GM19043 (cell line): ENCODE results near the gene FGFR4.

Experiments
- ATAC-seq: cut with Tn5 transposase; IDR thresholded peaks from one replicate; pipeline ENCODE4 v1.9.1; 2021; ENCODE audit warnings: low read depth; ENCODE audit not compliant: unreplicated experiment

Gene FGFR4

DNA sequence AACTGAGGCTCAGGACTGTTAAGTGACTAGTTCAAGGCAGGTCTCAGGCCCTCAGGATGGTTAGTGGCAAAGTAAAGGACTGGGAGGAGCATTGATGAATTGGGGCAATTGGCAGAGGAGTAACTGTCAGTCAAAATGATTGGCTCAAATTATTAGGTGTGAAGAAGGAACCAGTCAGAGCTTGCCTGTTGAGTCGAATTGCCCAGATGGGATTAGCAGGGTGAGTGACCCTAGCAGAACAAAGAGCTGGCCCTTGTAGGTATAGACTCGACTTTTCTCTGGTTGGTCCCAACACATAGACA lies 44.3 kb downstream of the FGFR4 start:
- ATAC-seq, result no peak

DNA sequence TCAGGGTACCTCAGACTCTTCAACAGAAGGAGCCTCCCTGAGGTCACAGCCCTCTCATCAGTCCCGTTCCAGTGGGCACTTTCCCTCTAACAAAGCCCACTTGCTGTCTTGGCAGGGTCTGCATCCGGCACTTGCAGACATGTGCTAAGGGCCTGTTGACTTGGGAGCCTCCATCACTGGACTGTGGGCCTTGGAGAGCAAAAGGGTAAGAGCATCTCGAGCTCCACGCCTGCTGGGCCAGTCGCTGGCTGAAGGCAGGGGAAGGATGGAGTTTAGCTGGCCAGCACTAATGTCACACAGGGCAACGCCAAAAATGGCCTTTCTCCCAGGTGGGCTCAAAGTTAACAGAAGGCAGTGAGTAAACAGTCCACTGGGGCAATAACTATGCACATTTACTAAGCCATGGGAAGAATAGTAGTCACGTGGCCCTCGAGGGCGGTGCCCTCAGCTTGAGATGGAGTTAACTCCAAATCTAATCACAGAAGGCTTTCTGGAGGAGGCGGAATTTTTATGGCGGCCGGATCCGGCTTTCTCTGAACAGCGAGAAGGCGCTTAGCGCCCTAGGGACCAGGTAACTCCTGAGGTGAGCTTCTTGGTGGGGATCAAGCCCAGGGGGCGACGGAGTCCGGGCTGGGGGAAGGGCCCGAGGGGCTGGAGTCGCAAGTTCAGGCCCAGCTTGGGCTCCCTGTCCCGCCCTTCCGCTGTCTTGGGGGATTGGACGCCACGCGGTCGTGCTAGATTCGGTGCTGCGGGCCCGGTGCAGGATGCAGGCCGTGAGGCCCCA lies 44.8 kb downstream of the FGFR4 start:
- no peak for ATAC-seq

DNA sequence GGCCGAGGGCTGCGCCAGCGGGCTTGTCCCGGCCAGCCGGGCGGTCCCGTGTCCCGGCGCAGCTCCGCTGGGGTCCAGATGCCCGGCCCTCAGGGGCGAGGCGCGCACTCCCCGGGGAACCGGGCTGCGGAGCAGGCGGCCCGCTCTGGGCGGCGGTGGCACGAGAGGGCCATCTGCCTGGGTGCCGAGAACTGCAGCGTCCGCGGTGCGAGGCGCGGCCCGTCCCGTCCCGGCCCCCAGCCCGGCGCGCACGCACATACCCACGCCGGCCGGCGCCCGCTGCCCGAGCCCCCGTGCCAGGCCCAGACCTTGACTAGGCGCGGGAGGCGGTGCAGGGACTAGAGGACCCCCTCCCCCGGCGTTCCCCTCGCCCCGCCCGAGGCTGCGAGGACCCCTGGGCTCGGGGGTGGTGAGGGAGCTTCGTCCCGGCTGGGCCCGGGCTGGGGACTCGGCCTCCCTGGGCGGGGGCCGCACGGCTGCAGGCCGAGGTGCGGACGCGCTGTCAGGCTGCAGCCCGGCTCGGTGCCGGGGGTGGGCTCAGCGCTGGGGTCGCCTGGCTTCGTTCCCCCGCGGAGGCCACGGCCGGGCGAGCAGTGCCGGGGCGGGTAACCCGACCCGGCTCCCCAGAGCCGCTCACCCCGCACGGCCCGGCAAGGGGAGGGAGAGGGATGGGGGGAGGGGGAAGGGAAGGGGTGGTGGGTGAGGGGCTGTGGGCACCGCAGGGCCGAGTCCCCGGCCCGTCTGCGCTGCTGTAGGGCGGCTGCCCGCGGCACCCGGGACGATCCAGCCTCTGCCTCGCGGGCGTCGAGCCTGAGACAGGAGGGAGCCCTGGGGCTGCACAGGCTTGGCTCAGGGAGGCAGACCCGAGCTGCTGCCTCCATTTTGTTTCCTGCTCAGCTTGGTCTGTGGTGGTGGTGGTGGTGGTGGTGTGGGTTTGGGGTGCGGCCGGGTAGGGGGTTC lies 45.7 kb downstream of the FGFR4 start:
- ATAC-seq, result peak; percentile 2

DNA sequence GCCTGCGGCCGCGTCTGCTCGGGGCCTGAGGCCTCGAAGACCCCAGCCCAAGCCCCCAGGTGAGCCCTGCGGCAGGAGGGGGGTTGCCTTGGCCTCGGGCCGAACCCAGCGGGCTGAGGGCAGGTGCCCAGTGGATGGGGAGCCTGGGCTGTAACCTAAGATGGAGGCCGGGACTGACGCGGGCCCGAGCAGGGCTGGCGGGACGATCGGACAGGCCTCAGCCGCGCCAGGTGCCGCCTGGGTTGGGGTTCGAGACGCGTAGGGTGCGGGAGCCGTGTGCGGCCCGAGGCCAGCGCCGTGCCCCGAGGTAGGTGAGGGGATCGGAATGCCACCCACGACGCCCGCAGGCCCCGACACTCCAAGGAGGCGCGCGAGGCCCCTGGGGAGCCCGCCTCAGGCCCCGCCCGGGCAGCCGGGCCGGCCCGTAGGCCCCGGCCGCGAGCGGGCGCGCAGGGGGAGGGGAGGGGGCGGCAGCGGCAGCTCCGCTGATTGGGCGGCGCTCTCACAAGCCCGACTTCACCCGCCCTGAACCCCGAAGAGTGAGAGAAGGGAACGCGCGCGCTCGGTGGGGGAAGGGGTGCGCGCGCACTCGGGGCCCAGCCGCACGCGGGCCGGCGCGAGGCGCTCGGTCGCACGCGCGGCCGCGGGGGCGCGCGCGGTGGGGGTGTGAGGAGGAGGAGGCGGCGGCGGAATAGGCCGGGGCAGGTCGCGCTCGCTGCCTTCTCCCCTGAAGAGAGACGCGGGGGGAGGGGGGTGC lies 46.6 kb downstream of the FGFR4 start, which contains the start of gene NSD1:
Gene NSD1 (plus strand): TSS at position 678 of the 757 bp plus-strand sequence. CDS start 1,331 bp downstream, outside the sequence.
- peak; percentile 54 for ATAC-seq

DNA sequence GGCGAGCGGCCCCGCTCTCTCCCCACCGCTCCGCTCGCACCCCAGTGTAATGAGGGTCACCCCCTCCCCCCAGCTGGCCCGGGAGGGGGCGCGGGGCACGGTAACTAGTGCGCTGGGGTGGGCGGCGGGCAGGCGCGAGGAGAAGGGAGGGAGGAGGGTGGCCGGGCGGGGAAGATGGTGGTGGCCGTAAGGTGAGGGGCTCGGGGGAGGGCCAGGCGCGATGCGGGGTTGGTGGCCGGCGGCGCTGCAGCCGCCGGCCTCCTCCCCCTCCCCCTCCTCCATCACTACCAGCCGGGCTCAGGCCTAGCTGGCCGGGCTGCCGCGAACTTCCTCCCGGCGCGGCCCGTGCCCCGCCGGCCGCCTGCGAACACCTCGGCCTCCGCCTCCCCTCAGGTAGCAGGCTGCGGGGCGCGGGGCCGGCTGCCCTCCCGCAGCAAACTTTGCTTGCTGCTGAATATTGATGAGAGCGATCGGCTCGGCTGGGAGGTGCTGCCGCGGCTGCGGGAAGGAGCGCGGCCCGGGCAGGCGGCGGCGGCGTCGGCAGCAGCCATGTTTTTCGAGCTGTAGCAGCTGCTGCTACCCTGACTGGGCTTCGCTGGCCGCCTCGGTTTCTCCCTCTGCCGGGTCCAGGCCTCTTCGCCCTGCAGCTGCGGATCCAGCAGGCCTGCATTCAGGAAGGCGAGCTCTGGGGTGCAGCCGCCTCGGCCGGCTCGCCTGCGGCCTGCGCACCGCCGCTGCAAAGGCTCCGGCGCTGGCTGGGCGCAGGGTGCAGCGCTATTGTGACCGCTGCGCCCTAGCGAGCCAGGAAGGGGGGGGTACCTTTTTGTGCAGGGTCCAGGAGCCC lies 47.4 kb downstream of the FGFR4 start:
- ATAC-seq, result peak; percentile 36

DNA sequence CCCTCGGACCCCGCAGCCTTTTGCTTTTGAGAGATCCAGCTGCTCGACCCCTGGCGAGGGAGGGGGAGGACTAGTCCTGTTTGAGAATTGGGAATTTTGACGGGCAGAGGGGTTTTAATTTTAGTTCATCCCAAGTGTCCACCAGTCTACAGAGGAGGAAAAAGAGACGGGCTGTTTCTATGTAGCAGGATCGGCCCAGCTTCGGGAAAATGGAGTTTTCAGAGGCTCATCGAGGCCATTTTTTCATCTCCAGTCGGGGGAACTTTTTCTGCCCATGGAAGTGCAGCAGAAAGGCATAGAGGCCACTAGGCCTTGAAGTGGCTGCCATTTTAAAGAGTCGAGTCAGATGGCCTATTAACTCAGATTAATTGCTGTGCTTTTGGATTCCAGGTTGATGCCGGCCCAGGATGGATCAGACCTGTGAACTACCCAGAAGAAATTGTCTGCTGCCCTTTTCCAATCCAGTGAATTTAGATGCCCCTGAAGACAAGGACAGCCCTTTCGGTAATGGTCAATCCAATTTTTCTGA lies 48.0 kb downstream of the FGFR4 start:
- no peak for ATAC-seq

DNA sequence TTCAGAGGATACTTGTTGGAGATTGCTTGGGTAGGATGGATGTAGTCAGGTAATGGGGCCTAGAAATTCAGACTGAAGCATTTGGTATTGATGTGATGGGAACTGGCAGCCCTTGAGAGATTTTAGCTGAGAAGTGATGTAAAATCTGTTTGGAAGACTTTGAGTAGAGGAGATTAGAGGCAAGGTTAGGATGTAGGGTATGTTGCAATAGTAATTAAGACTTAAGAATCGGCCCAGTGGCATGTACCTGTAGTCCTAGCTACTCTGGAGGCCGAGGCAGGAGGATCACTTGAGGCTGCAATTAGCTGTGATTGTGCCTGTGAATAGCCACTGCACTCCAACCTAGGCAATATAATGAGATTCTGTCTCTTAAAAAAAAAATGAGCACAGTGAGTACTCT lies 53.6 kb downstream of the FGFR4 start:
- ATAC-seq, result no peak

DNA sequence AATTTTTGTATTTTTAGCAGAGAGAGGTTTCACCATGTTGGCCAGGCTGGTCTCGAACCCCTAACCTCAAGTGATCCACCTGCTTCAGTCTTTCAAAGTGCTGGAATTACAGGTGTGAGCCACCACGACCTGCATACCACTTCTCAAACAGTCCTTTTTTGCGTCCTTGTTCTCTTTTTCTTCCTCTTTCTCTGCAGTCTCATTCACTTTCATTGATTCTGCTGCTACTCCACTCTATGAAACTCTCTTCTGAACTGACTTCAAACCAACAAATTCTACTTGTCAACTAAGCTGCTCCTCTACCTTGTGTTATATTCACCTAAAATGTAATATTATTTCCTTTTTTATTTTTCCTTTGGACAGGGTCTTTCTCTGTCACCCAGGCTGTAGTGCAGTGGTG lies 54.8 kb downstream of the FGFR4 start:
- no peak for ATAC-seq

DNA sequence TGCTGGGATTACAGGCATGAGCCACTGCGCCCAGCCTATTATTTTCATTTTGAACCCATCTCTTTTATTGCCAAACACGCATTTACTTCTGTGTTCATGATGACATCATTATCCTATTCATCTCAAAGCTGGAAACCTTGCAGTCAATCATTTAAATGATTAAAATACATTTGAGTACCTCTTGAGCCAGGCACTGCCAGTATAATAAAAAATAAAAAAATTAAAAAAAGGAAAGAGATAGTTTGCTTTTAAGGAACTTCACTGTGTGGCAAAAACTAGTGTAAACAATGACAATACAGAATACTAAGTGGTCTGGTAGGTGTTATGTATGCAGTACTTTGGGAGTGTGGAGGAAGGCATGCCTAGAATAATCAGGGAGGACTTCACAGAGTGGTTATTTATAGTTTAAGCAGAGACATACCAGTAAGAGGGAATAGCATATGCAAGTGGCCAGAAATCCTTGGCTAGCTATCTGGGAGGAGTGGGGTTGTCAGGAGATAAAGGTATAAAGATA lies 55.4 kb downstream of the FGFR4 start:
- no peak for ATAC-seq

DNA sequence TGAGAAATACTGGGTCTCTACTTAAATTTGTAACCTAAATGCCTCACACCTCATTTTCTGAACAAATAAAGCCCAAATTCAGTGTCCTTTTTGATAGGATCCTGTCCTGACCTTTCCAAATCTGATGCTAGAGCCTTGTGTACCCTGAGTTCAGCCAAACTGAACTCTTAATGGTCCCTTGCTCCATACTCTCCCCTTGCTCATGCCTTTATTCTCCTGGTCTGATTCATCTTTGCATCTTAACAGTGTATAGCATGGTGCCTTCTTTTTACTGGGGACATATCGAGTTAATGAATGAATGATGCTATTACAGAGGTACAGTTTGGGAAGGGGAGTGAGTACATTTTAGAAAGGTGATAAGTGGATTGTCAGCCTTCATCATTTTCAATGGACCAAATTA lies 56.1 kb downstream of the FGFR4 start:
- no peak for ATAC-seq

DNA sequence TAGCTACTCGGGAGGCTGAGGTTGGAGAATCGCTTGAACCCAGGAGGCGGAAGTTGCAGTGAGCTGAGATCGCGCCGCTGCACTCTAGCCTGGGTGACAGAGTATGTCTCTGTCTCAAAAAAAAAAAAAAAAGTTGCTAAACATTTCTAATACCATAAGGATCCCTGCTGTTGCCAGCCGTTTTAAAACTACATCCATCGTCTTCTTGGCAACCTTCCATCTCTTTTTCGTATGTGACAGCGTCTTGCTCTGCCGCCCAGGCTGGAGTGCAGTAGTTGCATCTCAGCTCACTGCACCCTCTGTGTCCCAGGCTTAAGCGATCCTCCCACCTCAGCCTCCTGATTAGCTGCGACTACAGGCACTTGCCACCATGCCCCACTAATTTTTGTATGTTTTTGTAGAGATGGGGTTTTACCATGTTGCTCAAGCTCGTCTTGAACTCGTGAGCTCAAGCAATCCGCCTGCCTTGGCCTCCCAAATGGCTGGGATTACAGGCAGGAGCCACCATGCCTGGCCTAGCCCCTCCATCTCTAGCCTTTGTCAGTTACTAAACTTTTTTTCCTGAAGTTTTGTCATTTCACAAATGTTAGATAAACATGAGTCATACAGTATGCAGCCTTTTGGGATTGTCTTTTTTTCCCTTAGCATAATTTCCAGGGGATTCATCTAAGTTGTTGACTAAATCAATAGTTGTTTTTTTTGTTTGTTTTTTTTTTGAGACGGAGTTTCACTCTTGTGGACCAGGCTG lies 60.4 kb downstream of the FGFR4 start:
- no peak for ATAC-seq
